Measurements from ENCODE around the gene NOVA1. TPM values are rescaled to one million over a fixed set of nuclear protein-coding genes. Genes with fewer than 3 reads are reported as not detected.
A peak's percentile ranks its signal among the peaks of the same experiment; 100 is the strongest.
"Not testable (repeated sequence)": the region's sequence is repeated elsewhere in the genome, so short reads cannot be mapped to it uniquely, and the experiment has no call there.

Gene NOVA1, protein sequence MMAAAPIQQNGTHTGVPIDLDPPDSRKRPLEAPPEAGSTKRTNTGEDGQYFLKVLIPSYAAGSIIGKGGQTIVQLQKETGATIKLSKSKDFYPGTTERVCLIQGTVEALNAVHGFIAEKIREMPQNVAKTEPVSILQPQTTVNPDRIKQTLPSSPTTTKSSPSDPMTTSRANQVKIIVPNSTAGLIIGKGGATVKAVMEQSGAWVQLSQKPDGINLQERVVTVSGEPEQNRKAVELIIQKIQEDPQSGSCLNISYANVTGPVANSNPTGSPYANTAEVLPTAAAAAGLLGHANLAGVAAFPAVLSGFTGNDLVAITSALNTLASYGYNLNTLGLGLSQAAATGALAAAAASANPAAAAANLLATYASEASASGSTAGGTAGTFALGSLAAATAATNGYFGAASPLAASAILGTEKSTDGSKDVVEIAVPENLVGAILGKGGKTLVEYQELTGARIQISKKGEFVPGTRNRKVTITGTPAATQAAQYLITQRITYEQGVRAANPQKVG
- total RNA-seq: 3.8 TPM
- long read RNA-seq, partial matches to known transcripts: 0 of 2 reads
- long read RNA-seq, other reads (novel, unspliced or antisense): 2 of 2 reads

DNA sequence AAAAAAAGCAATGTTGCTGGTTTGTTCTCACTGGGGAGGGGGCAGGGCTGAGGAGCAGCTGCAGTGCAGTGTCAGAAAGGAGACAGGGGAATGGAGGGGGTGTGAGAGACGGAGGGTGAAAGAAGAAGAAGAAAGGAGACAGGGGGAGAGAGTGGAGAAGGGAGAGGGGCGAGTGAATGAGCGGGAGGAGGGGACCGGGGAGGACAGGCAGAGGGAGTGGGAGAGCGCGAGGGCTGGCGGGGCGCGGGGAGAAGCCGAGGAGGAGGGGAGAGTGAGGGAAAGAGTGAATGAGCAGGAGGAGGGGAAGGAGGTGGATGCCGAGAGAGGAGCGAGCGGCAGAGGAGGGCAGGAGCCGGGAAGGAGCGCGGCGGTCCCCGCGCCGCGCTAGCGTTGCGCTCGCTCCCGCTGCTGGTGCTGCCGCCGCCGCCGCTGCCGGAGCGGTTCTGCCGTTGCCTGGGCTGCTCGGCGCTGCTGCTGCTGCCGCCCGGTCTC, at the start of gene NOVA1:
Gene NOVA1, minus strand, starts transcription at position 445 of the 492 bp plus-strand sequence. CDS start 597 bp downstream, outside the sequence.
- ATAC-seq (peak; percentile 60), DNase-seq (ENCODE audit: missing footprints) (peak; percentile 64)
- intact Hi-C loops (cut with DNase I): no loop called here

DNA sequence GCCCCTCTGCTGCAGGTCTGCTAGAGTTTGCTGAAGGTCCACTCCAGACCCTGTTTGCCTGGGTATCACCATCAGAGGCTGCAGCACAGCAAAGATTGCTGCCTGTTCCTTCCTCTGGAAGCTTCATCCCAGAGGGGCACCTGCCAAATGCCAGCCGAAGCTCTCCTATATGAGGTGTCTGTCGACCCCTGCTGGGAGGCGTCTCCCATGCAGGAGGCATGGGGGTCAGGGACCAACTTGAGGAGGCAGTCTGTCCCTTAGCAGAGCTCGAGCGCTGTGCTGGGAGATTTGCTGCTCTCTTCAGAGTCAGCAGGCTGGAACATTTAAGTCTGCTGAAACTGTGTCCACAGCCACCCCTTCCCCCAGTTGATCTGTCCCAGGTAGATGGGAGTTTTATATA, 47.2 kb upstream of the NOVA1 start:
- peak; percentile 23 for DNase-seq (ENCODE audit: missing footprints)
- intact Hi-C loops (cut with DNase I); ATAC-seq: not testable (repeated sequence)

DNA sequence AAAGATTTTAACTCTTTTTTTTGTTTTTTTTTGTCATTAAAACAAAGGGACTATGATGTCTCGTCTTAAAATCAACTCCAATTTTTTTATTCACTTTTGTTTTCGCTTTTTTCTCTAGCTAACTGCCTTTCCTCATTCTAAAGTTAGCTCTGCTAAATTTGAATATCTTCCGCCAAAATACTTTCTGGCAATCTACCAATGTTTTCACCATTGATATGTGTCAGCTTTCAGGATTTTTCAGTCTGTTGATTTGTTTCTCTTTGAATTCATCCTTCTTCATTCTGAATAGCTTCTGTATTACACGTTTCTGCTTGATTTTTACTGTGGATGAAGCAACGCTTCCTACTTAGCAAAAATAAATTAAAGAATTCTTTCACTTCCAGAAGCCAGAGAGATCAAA, 38.7 kb upstream of the NOVA1 start:
- ATAC-seq (no peak), DNase-seq (ENCODE audit: missing footprints) (no peak)
- intact Hi-C loops (cut with DNase I): no loop called here

DNA sequence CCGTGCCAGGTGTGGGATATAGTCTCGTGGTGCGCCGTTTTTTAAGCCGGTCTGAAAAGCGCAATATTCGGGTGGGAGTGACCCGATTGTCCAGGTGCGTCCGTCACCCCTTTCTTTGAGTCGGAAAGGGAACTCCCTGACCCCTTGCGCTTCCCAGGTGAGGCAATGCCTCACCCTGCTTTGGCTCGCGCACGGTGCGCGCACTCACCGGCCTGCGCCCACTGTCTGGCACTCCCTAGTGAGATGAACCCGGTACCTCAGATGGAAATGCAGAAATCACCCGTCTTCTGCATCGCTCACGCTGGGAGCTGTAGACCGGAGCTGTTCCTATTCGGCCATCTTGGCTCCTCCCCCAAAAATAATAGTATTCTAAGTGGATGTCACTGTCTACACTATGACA, 37.1 kb upstream of the NOVA1 start:
- intact Hi-C loops (cut with DNase I); ATAC-seq; DNase-seq (ENCODE audit: missing footprints): not testable (repeated sequence)

DNA sequence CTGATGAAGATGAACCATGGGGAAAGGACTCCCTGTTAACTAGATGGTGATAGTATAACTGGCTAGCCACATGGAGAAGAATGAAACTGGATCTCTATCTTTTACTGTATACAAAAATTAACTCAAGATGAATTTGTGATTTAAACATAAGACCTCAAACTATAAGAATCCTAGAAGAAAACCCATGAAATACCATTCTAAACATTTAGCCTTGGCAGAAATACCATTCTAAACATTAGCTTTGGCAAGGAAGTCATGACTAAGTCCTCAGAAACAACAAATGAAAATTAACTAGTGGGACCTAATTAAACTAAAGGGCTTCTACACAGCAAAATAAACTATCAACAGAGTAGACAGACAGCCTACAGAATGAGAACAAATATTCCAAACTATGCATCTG, 28.4 kb upstream of the NOVA1 start:
- intact Hi-C loops (cut with DNase I): no loop called here
- ATAC-seq (no peak), DNase-seq (ENCODE audit: missing footprints) (no peak)

DNA sequence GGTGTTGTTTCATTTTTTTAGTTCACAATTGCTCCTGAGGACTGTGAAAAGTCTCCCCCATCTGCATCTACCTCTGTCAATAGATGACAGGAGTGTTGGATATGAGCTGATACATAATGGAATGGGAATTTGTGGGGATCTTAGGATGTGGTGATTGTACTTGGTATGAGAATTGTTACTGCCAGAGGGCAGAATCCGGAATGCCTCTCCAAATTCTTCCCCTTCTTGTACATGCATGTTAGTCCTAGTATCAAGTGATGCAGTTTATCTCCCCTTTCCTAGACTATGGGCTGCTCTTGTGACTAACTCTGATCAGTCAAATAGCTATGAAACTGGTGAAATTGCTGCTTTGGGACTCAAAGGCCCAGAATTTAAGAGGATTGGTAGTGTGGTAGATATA, 24.8 kb upstream of the NOVA1 start:
- ATAC-seq (no peak), DNase-seq (ENCODE audit: missing footprints) (no peak)
- intact Hi-C loops (cut with DNase I): no loop called here

DNA sequence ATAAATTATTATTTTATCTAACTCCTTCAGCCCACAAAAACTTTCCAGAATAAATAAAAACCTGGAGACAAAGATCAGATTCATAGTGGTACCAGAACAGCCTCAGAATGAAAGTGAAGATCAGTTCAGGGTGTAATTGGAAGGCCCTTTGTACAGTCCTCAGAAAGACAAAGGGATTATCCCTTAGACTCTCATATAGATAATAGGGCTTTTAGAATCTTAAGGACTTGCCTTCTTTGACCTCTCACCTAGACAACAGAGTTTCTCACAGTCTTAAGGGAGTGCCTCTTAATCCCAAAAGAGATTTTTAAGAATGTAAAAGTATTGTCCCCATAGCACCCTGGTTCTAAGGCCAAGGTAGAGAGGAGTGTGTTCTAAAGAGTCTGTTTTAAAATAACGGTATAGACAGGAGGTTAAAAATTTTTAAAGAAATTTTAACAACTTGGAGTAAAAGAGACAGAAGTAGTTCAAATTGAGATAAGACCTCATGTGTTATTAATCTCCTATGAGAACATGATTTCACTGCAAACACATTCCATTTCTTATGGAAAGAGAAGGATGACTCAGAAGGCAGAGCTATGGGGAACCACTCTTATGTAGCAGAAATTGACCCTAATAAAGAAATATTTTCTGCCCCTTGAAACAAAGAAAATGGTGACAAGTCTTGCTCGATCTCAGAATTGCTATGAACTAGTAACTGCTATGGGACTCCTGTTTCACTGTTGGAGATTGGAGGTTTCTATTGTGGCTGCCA, 24.2 kb upstream of the NOVA1 start:
- intact Hi-C loops (cut with DNase I): no loop called here
- DNase-seq (ENCODE audit: missing footprints) (no peak), ATAC-seq (no peak)

DNA sequence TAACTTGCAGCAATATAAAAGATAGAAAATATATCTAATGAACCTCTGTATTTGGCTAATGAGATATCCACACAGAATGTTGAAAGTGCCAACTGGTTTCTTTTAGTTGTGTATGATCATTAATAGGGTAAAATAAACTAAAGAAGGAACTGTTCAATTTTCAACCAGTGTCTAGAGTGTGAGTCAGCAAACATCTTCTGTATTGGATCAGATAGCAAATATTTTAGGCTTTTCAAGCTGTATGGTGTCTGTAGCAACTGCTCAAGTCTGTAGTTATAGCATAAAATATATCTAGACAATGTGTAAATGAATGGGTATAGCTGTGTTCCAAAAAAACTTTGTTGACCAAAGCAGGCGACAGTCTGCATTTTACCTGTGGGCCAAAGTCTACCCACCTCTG, 23.5 kb upstream of the NOVA1 start:
- intact Hi-C loops (cut with DNase I): no loop called here
- ATAC-seq (no peak), DNase-seq (ENCODE audit: missing footprints) (no peak)

DNA sequence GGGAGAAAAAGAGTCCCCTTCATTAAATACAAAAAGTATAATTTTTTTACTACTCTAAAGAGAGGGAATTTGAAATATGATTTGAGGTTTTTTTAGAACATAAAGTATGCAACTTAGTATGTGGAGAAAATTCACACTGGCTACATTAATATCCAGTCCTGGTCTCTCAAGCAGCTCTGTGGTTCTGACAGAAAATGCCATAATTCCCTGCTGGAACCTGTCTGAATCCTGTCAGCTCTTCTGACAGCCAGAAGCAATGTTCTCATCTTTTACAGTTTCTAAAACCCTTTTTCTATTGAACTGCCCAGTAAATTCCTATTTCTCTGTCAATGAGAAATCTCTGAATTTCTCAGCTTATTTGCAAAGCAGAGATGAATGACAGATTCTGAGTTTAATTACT, 13.4 kb upstream of the NOVA1 start:
- no peak for DNase-seq (ENCODE audit: missing footprints)
- no peak for ATAC-seq
- intact Hi-C loops (cut with DNase I): no loop called here

DNA sequence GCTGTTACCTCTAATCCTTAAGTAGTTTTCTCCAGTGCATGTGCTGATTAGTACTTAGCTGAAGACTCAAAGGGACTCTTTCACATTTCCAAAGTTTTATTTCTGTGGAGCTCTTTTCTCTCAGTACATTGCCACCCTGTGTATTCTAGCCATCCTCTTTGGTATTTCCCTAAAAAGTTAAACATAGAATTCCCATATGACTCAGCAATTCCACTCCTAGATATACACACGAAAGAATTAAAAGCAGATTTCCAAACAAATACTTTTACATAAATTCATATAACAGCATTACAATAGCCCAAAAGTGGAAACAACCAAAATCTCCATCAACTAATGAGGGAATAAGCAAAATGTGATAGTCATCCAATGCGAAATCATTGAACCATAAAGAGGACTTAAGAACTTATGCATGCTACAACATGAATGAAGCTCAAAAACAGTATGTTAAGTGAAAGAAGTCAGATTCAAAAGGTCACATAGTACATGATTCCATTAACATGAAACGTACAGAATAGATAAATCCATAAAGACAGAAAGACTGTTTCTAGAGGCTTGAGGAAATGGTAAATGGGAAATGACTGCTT, 9.0 kb upstream of the NOVA1 start:
- DNase-seq (ENCODE audit: missing footprints) (no peak), ATAC-seq (no peak)
- intact Hi-C loops (cut with DNase I): no loop called here

DNA sequence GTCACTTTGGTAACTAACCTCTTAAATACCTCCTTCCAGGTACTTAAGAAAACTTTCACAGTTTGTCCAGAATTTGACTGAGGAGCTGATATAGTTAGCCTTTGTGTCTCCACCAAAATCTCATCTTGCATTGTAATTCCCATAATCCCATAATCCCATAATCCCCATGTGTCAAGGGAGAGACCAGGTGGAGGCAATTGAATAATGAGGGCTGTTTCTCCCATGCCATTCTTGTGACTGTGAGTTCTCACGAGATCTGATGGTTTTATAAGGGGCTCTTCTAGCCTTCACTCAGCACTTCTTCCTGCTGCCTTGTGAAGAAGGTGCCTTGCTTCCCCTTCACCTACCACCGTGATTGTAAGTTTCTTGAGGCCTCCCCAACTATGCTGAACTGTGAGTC, 7.8 kb upstream of the NOVA1 start:
- intact Hi-C loops (cut with DNase I): no loop called here

DNA sequence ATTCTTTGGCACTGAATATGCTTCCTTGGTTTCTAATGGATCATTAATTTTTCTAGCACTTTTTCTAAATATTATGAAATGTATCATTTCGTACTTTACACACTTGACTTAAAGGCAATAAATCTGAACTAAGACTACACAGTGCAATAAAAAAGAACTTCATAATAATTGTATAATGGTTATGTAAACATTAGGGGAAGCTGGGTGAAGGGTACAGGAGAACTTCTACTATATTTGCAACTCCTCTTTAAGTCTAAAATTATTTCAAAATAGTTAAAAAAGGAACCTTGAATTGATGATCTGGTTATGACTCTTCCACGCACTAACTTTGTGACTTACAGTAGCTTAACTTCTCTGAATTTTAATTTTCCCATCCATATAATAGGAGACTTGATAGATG, 5.1 kb upstream of the NOVA1 start:
- DNase-seq (ENCODE audit: missing footprints) (no peak), ATAC-seq (no peak)
- intact Hi-C loops (cut with DNase I): no loop called here

More for the DNA sequence above, 7.8 kb upstream of the NOVA1 start:
- ATAC-seq (no peak), DNase-seq (ENCODE audit: missing footprints) (no peak)

DNA sequence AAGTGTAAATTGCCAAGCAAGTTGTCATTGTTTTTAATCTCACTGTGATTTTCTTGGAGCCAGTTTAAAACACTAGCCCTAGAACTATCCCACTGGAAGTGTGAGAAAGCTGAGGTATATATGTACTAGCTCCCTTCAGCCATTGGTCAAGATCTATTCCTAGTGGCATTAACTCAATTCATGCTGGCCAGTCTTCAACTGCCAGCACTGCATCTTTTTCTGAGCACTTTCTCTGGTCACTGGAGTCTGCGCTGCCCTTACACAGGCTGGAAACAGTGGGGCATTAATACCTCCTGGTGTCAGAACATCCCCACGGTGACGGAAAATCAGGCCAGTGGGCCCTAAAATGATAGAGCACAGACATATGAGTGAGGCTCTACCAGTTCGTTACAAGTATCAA, 4.0 kb upstream of the NOVA1 start:
- DNase-seq (ENCODE audit: missing footprints) (no peak), ATAC-seq (no peak)
- intact Hi-C loops (cut with DNase I): no loop called here

DNA sequence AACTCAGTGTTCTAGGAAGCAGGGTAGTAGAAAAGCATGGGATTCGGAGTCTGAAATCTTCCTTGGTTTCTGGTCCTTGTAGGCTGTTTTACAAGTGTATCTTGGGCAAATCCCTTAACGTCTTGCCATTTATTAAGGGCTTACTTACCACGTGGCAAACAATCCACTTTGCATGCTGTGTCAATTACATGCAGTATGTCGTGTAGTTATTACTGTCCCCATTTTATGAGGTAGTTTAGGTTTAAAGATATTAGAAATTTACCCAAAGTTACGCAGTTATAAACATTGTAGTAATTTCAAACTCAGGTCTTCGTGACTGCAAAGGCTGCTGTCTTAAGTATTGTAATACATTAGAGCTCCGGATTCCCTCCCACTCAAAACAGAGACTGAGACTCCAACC, 1.5 kb upstream of the NOVA1 start:
- DNase-seq (ENCODE audit: missing footprints): no peak
- no peak for ATAC-seq
- intact Hi-C loops (cut with DNase I): no loop called here

DNA sequence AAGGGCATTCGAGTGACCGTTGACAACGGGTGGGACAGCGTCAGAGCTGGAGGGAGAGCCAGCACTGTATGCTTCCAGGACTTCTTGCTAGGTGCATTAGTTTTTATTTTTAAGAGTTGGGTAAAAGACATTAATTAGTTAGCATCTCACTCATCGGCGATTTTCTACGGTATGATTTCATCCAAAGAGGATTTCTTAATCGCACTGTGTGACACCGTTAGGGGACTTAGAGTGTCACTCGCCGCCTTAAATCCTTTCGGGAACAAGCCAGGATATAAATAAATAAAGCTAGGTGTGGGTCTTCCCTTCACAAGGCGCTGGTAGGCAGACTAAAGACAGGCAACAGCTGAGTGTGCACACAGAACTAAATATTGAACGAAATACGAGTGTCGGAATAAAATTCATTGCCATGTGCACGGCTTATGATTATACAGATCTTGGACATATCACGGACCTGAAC, 869 bp upstream of the NOVA1 start:
- DNase-seq (ENCODE audit: missing footprints) (no peak), ATAC-seq (no peak)
- intact Hi-C loops (cut with DNase I): no loop called here

DNA sequence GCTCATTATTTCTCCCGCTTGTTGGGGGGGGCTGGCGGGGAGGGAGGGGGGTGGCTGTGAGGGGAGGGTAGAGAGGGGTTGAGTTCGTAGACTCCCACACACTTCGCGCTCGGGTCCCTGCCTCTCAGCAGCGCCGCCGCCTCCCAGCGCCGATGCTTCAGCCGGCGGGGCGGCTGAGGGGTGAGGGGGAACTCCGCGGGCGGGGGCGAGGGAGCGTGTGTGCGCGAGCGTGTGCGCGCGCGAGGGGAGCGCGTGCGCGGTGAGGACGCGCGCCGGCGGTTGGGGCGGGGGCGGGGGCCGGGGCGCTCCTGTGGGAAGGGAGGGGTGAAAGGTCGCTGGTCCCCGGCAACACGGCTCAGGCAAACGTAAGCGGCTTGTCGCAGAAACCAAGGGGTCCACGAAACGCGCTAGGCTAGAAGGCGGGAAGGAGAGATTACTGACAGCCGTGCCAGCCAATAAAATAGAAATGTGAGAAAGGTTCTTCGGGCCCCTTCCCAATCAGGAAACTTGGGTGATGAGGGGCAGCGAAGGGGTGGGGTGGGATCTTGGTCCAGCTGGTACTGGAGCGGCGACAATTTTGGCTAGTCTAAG, 343 bp upstream of the NOVA1 start:
- peak; percentile 88 for DNase-seq (ENCODE audit: missing footprints)
- peak; percentile 93 for ATAC-seq
- intact Hi-C loops (cut with DNase I): no loop called here

DNA sequence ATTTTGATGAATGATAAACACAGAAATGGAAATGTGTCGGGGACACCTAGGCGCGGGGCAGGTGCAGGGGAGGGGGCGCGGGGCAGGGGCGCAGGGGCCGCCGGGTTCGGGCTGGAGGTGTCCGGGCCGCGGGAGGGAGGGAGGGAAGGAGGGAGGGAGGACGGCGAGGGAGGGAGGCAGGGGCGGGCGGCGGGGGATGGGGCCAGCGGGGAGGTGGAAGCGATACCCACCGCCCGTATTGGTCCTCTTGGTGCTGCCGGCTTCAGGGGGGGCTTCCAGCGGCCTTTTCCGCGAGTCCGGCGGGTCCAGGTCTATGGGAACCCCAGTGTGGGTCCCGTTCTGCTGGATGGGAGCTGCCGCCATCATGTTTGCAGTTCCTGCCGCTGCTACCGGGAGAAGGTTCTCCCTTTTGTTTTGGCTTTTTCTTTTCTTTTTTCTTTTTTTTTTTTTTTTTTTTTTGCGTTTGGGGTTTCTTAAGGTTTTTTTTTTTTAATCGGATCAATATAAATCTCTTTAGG, 703 bp downstream of the NOVA1 start:
- no peak for ATAC-seq
- intact Hi-C loops (cut with DNase I): no loop called here
- peak; percentile 61 for DNase-seq (ENCODE audit: missing footprints)

DNA sequence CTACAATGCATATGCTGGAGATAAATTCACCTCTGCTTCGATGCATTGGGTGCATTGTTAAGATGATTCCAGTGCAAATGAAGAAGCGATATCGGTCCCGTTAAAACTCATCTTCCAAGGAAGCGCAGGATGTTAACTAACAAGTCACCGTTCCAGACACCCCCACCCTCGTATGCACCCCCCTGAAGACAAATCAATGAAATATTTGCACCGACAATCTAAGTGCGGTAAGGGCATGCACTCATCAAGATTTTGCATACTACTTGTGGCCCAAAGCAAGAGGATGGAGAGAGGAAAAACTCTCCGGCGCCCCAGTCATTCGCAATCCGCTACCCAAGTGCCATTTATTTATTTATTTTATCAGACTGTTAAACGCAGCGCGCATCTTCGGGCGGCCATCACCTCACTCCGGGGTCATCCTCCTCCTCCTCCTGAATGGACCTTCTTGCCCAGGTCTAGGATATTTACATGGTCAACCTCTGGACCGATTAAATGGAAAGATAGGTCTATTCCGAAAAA, 1.2 kb downstream of the NOVA1 start:
- intact Hi-C loops (cut with DNase I): no loop called here
- DNase-seq (ENCODE audit: missing footprints) (no peak), ATAC-seq (no peak)

Measured in Right ventricle myocardium inferior (tissue), 1 donor.